WI38 (cell line): Measurements from ENCODE around the gene IRF6.

ENCODE experiments used
- H3K4me3 ChIP-seq: 2 replicates; pipeline ENCODE4 v1.5.1; 2011; ENCODE audit warnings: low read depth, mild to moderate bottlenecking, control low read depth, low read length
- TF ChIP-seq, protein P1 (sequence below): IDR thresholded peaks from 2 replicates; pipeline ENCODE4 v1.5.1; 2012; ENCODE audit warnings: low read depth, mild to moderate bottlenecking, control low read depth, low read length

IRF6 gene

DNA sequence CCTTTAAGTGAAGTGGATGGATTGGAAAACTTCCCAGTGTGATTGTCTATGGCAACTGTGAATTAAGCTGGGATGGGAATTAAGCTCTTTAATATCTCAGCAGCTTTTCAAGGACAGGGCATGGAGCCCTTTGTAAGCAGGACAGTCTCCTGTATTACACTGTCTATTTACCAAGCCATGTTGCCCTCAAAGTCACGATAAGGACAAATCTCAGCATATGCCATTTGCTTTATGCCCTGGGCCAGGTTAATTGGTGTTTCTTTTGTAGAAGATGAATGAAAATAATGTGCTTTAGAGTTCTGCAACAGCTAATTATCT lies 39.4 kb upstream of the IRF6 start:
- no peak overlapping the region for H3K4me3 ChIP-seq
- TF ChIP-seq, protein P1, sequence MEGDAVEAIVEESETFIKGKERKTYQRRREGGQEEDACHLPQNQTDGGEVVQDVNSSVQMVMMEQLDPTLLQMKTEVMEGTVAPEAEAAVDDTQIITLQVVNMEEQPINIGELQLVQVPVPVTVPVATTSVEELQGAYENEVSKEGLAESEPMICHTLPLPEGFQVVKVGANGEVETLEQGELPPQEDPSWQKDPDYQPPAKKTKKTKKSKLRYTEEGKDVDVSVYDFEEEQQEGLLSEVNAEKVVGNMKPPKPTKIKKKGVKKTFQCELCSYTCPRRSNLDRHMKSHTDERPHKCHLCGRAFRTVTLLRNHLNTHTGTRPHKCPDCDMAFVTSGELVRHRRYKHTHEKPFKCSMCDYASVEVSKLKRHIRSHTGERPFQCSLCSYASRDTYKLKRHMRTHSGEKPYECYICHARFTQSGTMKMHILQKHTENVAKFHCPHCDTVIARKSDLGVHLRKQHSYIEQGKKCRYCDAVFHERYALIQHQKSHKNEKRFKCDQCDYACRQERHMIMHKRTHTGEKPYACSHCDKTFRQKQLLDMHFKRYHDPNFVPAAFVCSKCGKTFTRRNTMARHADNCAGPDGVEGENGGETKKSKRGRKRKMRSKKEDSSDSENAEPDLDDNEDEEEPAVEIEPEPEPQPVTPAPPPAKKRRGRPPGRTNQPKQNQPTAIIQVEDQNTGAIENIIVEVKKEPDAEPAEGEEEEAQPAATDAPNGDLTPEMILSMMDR, result no peak

DNA sequence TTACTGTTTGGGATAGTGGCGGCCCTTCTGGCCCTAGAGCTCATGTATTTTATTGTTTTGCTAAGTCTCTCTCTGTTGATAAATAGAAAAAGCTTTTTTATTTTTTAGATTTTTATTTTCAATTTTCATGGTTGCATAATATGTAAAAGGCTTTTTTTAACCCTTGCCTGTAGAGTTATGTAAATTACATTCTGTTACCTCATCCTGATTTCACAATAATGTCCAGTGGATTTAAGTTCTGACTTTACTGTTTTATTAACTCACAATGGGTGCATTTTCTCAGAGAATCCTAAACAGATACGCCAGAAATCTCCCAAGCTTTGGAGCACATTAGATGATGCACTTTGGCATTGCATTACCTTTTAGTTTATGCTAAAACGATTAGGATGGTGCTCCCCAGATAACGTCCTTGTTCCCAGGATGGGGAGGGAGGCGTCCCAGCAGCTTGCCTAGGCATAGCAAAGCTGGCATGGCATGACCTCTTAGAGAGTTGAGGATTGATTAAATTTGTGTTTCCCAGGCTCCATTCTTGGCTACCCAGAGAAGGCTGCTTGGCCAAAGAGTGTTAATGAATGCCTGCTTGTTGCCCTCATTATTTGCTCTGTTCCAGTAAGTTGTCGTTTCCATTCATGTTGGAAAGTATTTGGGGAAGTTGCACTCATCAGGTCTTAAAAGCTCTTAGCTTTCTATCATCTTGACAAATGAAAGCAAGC lies 38.9 kb upstream of the IRF6 start:
- TF ChIP-seq, protein P1, result no peak
- H3K4me3 ChIP-seq, result no peak overlapping the region

DNA sequence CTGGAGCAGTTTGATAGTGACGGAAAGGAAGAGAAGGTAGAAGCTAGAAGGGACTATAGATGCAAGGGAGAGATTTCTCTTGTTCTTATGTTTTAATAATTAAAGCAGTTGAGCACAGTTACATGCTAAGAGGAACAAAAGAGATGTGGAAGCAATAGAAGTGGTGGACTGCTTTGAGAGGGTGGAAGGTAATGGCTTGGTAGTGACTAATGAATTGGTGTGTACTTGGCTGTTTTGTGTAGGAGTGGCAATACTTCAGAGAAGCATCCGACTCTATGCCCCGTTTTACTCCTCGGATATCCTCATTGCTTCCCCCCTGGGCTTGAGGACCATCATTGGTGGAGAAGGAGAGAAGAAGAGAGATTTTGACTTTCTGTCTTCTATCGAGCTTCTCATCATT lies 34.7 kb upstream of the IRF6 start:
- TF ChIP-seq, protein P1, result no peak
- H3K4me3 ChIP-seq, result peak overlapping the region; percentile 29

DNA sequence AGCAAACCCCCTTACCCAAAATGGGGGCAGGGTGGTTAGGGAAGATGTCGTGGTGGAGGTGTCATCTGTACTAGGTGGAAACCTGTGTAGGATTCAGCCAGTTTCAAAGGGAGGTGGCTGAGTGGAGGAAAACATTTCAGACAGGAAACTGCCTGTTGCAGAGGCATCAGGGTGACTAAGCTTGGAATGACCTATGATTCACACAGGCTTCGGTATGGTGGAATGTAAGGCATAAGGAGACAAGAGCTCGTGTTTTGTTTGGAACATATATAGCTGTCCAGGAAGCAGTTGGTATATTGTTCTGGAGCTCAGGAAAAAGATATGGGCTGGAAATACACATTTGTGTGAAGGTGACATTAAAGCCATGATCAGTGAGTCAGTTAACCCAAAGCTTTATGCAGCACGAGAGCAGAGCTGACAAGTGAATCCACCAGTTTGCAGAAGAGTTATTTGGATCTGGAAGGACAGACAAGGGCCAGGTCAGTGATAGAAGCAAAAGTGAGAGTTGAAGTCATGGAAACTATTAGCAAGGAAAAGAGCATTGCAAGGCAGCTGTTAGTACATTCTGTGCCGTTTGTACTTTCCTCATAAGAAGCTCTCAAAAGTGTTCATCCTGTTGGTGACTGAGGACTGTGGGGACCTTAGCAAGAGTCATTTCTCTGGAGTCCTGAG lies 34.1 kb upstream of the IRF6 start:
- H3K4me3 ChIP-seq, result peak overlapping the region; percentile 29
- TF ChIP-seq, protein P1, result no peak

DNA sequence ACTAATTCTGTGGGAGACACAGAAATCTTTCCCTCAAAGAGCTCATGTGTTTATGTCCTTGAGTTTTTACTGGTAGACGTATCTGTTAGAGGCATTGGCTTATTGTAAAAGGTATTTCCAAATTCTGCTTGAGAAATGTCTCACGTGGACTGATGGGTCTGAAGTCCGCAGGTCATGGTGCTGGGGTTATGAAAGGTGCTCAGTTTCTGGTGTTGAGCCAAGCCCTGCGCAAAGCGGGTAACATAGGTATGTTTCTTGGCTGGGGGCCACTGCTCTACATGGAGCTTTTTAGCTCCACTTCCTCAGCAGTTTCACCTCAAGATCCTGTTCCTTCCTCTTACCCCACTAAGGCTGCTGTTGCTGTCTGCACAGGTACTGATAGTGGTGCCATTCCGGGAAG lies 32.6 kb upstream of the IRF6 start:
- TF ChIP-seq, protein P1, result no peak

DNA sequence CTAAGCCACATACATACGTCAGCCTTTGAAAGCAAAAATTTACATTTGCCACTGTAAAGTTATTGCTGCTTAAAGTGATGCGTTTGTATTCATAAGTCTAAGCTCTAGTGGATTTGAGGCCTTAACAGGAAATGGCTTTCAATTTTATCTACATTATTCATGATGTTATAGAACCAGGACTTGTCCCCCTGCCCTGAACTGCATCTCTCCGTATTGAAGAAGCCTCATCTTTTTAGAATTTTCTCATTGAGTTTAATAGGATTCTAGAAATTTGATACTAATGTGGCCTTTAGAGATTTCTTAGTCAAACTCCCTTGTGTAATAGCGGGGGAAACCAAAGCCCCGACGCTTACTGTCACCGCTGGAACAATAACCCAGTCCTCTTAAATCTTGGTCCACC lies 31.7 kb upstream of the IRF6 start:
- TF ChIP-seq, protein P1, result no peak
- H3K4me3 ChIP-seq, result no peak overlapping the region

More for the DNA sequence above, 32.6 kb upstream of the IRF6 start:
- H3K4me3 ChIP-seq, result no peak overlapping the region

DNA sequence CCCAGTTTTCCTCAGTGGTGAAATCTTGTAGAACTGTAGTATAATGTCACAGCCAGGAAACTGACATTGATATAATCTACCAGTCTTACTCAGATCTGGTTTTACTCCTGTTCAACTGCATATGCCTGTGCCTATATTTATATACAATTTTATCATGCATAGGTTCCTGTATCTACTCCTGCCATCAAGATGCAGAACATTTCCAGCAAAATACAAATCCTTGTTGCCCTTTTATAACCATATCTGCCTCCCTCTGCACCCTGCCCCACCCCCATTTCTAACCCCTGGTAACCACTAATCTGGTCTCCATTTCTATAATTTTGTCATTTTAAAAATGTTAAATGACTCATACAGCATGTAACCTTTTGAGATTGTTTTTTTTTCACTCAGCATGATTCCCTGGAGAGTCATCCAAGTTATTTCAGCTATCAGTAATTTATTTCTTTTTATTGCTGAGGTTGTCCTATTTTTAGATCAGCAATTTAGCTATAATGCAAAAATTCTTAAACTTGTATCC lies 29.9 kb upstream of the IRF6 start:
- no peak overlapping the region for H3K4me3 ChIP-seq
- TF ChIP-seq, protein P1, result no peak
